Left lung (tissue), 10 donors: ENCODE results near the gene RGS3. TPM values are rescaled to one million over a fixed set of nuclear protein-coding genes. Genes with fewer than 3 reads are reported as not detected.

Experiments
- ATAC-seq: fragments of 200-7000 bp; cut with Tn5 transposase; one replicate; pipeline ENCODE4 v1.9.1; 2020; ENCODE audit warnings: moderate library complexity
- DNase-seq, 4 donors: peaks; one replicate each; pipeline ENCODE4 v3.0.0-alpha.2; 2013 to 2020
- H3K27ac ChIP-seq, 2 donors: fragments of 200-600 bp; sonication (generic) in 1 of 2; one replicate each; pipeline versions ENCODE4 v1.5.0 to v1.8.0; 2020 to 2021
- H3K27me3 ChIP-seq, 2 donors: fragments of 200-600 bp; sonication (generic) in 1 of 2; one replicate each; pipeline versions ENCODE4 v1.5.0 to v1.8.0; 2020 to 2021
- H3K36me3 ChIP-seq, 2 donors: fragments of 200-600 bp; sonication (generic) in 1 of 2; one replicate each; pipeline versions ENCODE4 v1.5.0 to v1.8.0; 2020 to 2021
- H3K4me1 ChIP-seq, 2 donors: fragments of 200-600 bp; one replicate each; pipeline ENCODE4 v1.8.0; 2021
- H3K4me3 ChIP-seq, 2 donors: fragments of 200-600 bp; sonication (generic) in 1 of 2; one replicate each; pipeline versions ENCODE4 v1.5.0 to v1.8.0; 2020 to 2021; ENCODE audit warnings: mild to moderate bottlenecking in 1 of 2
- H3K9me3 ChIP-seq, 2 donors: fragments of 200-600 bp; sonication (generic) in 1 of 2; one replicate each; pipeline versions ENCODE4 v1.5.0 to v1.8.0; 2020 to 2021
- intact Hi-C, 2 donors: fragments of 100-400 bp; cut with DNase I; formaldehyde crosslinking; loops; one replicate each; pipeline versions ENCODE4 v1.11.2 to v1.14.2; 2022
- polyA plus RNA-seq, 6 donors: library from polyadenylated mRNA; unstranded; fragments of 120-200 nt; gene quantifications; one replicate each; pipeline ENCODE4 v1.2.1, GENCODE V29; 2013; ENCODE audit not compliant: insufficient read length in 6 of 6
- total RNA-seq, 2 donors: library from RNA; stranded (reverse); fragmentation: NEBNext Ultra II Directional; extraction: Animal tissue kit (Norgen Biotek cat#: 25700); gene quantifications; one replicate each; pipeline ENCODE4 v1.2.1, GENCODE V29; 2021
- TF ChIP-seq, protein P1 (sequence below), 2 donors: fragments of 200-600 bp; sonication (generic) in 1 of 2; IDR thresholded peaks; one replicate each; pipeline versions ENCODE4 v1.5.0 to v1.8.0; 2021; ENCODE audit warnings: antibody characterized with exemption in 2 of 2
- donor health status: DM: no; HTN: yes; CAD: no.
- donor health status: DM: no; HTN: no; CAD: no.

The RGS3 gene
- total and polyA plus RNA-seq, 8 donors = 69.6 to 96.9 (median 77.4) TPM

DNA sequence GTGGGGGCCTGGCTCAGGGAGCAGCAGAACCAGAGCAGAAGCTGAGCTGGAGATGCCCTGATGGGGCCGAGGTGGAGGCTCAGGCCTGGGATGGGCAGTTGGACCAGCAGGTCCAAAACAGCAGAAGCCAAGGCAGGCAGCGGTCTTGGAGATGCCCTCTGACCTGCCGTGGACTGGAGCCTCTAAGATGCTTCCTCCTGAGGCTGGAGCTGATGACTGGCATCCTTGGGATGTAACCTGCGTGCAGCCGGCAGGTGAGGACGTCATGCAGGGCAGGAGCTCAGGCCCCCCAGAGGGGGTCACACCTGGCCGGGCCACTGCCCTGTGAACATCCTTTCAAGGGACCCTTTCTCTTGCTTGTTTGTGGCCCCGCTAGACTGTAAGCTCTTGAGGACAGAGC is 162.0 kb downstream of the RGS3 start:
- no peak overlapping the region for H3K4me3 ChIP-seq
- no peaks in the 10 kb centered on the region for H3K36me3 ChIP-seq
- H3K27ac ChIP-seq = no peak overlapping the region
- peaks cover 14% of the 10 kb centered on the region in 2 donors for H3K4me1 ChIP-seq
- TF ChIP-seq, protein P1, sequence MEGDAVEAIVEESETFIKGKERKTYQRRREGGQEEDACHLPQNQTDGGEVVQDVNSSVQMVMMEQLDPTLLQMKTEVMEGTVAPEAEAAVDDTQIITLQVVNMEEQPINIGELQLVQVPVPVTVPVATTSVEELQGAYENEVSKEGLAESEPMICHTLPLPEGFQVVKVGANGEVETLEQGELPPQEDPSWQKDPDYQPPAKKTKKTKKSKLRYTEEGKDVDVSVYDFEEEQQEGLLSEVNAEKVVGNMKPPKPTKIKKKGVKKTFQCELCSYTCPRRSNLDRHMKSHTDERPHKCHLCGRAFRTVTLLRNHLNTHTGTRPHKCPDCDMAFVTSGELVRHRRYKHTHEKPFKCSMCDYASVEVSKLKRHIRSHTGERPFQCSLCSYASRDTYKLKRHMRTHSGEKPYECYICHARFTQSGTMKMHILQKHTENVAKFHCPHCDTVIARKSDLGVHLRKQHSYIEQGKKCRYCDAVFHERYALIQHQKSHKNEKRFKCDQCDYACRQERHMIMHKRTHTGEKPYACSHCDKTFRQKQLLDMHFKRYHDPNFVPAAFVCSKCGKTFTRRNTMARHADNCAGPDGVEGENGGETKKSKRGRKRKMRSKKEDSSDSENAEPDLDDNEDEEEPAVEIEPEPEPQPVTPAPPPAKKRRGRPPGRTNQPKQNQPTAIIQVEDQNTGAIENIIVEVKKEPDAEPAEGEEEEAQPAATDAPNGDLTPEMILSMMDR (IDR thresholded peaks at IDR 0.05) = no peak
- ATAC-seq (no peak), DNase-seq (no peak)
- intact Hi-C loops = no loop called here
- H3K9me3 ChIP-seq = no peaks in the 10 kb centered on the region
- no peaks in the 10 kb centered on the region for H3K27me3 ChIP-seq

DNA sequence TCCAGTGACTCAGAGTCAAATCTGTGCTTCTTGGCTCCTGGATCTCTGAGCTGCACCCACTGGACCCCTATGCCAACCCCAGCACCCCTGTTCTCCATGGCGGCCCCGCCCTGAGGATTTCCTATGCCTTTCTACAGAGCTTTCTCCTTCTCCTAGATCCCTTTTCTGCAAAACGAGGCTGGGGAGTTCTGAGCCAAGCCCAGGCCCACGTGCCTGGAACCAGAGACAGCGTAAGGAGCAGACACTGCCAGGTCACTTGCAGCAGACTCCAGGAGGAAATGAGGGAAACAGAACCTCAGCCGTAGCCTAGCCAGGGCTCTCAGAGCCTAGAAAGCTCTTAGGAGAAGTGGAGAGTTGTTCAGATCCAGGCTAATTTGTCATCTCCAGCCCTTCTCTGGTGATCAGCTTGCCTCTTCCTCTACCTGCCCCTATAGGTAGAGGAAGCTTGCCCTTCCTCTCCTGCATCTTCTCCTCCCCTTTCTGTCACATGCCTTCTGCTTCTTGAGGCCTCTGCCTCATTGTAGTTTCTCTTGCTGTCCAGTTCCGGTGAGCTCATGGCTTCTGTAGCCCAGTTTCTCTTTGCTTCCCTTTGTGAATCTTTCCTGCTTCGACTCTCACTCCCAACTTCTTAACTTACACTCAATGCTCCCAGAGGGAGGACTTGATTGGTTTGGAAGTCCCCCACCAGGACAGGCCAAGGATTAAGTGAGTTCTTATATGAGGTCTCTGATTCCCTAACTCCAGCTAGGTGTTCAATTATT is 163.4 kb downstream of the RGS3 start:
- no peaks in the 10 kb centered on the region for H3K9me3 ChIP-seq
- intact Hi-C loops = no loop called here
- peaks cover 4 to 5% of the 10 kb centered on the region in 2 donors for H3K4me1 ChIP-seq
- no peak overlapping the region for H3K27ac ChIP-seq
- TF ChIP-seq, protein P1 (IDR thresholded peaks at IDR 0.05) = no peak
- H3K4me3 ChIP-seq = no peak overlapping the region
- ATAC-seq (peak; percentile 43), DNase-seq (peak in 1 of 4 donors; percentile 48)
- no peaks in the 10 kb centered on the region for H3K36me3 ChIP-seq
- no peaks in the 10 kb centered on the region for H3K27me3 ChIP-seq

DNA sequence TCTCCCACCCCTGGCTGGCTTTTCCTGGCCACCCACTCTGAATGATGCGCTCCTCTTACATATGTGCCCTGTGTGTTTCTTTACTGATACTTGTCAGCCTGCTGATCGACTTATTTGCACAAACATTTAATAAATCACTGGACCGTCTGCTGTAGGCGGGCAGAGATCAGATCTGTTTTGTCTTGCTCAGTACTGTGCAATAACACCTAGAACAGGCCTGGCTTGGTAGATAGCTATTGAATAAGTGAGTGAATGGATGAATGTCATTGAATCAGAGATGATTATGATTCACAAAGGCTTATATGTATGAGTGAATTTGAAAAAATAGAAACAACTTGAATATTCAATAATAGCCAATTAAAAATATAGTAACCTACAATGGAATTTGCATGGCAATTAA is 165.1 kb downstream of the RGS3 start:
- DNase-seq = no peak
- Histone ChIP-seq H3K4me3 (no peak overlapping the region), H3K9me3 (no peaks in the 10 kb centered on the region), H3K36me3 (no peaks in the 10 kb centered on the region), H3K27me3 (no peaks in the 10 kb centered on the region), H3K27ac (no peak overlapping the region), H3K4me1 (peaks cover 0 to 3% of the 10 kb centered on the region in 2 donors)
- ATAC-seq = no peak
- TF ChIP-seq, protein P1 (IDR thresholded peaks at IDR 0.05) = no peak
- intact Hi-C loops = no loop called here

DNA sequence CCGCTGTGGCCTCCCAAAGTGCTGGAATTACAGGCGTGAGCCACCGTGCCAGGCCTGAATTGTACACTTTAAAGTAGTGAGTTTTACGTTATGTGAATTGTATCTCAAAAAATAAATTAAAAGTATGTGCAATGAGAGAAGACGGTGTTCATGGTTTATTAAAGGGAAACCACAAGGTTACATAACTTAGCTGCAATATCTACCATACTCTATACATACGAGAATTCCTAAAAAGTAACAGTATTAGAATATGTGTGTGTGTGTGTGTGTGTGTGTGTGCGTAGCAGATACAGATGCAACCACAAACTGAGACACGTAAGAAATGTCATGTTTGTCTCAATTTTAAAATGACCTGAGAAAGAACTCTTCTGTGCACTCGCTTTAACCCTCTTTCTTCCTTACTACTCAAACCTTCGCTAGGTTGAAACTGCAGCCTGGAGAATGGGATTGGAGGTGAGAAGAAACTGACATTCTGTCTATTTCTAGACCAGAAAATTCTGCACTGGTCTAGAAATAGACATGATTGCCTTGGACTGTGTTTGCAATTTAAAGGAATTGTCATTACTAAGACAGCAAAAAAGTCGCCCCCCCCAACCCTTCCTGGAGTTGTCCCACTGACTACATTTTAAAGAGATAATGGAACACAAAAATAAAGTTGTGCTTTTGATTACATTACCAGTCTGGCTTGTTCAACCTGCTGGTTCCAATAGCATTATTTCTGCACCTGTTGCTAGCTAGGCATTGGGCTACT is 167.0 kb downstream of the RGS3 start:
- no peaks in the 10 kb centered on the region for H3K27me3 ChIP-seq
- TF ChIP-seq, protein P1 (IDR thresholded peaks at IDR 0.05) = no peak
- ATAC-seq = no peak
- intact Hi-C loops = no loop called here
- peak in 1 of 4 donors; percentile 25 for DNase-seq
- H3K4me1 ChIP-seq = peaks cover 0 to 3% of the 10 kb centered on the region in 2 donors
- H3K36me3 ChIP-seq = no peaks in the 10 kb centered on the region
- H3K4me3 ChIP-seq = no peak overlapping the region
- no peaks in the 10 kb centered on the region for H3K9me3 ChIP-seq
- no peak overlapping the region for H3K27ac ChIP-seq

DNA sequence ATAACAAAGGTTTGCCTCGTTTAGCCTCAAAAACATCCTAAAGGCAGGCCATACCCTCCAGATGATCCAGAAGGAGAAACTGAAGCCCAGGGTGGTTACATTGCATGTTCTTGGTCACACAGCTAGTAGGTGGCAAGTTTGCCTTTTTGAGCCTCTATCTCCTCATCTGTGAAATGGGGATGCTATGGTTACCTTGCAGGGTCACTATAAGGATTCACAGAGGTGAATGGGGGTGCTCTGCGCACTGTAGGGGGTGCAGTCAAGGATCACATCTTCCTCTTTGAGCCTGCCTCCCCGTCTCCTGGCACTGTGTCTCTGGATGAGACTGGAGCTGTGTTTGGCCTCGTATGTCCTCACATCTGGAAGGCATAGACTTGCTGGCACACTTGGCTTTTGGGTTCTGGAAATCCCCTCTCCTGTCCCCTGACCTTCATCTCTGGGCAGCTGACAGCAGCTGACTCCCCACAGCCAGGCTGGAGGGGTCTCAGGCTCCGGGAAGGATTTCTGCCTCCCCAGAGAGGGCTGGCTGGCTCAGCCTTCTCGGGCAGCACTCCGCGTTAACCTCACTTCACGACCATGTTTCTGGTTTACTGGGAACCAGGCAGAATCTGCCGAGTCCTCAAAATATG is 167.7 kb downstream of the RGS3 start:
- intact Hi-C loops = no loop called here
- H3K4me1 ChIP-seq = peaks cover 0 to 3% of the 10 kb centered on the region in 2 donors
- H3K27me3 ChIP-seq = no peaks in the 10 kb centered on the region
- DNase-seq = peak in 1 of 4 donors; percentile 30
- H3K36me3 ChIP-seq = no peaks in the 10 kb centered on the region
- no peak overlapping the region for H3K4me3 ChIP-seq
- H3K9me3 ChIP-seq = no peaks in the 10 kb centered on the region
- ATAC-seq = peak; percentile 8
- TF ChIP-seq, protein P1 (IDR thresholded peaks at IDR 0.05) = no peak
- H3K27ac ChIP-seq = no peak overlapping the region
